ENCODE results near the gene PID1. TPM values are rescaled to one million over a fixed set of nuclear protein-coding genes. Genes with fewer than 3 reads are reported as not detected.

PID1 gene
- total RNA-seq, 1 donor from 2014 or later = 8.0 TPM

GRCh38 chr2:228999326-228999725, 271.8 kb downstream of the PID1 start:
- no peak for DNase-seq
- intact Hi-C loops (cut with micrococcal nuclease) = no loop called here

GRCh38 chr2:228988786-228989185, 282.3 kb downstream of the PID1 start:
- DNase-seq = no peak
- ATAC-seq = no peak
- intact Hi-C loops (cut with micrococcal nuclease) = no loop called here

More at GRCh38 chr2:228999326-228999725, 271.8 kb downstream of the PID1 start:
- no peak for ATAC-seq

GRCh38 chr2:228987441-228988155, 283.5 kb downstream of the PID1 start:
- ATAC-seq (no peak), DNase-seq (no peak)
- intact Hi-C loops (cut with micrococcal nuclease) = no loop called here

GRCh38 chr2:228986961-228987360, 284.1 kb downstream of the PID1 start:
- no peak for DNase-seq
- intact Hi-C loops (cut with micrococcal nuclease) = no loop called here
- no peak for ATAC-seq

GRCh38 chr2:228983700-228984099, 287.4 kb downstream of the PID1 start:
- no peak for DNase-seq
- ATAC-seq = no peak
- intact Hi-C loops (cut with micrococcal nuclease) = no loop called here

- intact Hi-C loops (cut with micrococcal nuclease) = no loop called here
- no peak for DNase-seq
- ATAC-seq = no peak
Measured at GRCh38 chr2:228974169-228974568, 296.9 kb downstream of the PID1 start.

Measured in left ventricle myocardium superior (tissue), 1 donor.